Osteoblast (primary cell): ENCODE measurements around the gene PCBP2. TPM values are rescaled to one million over a fixed set of nuclear protein-coding genes. Genes with fewer than 3 reads are reported as not detected.

ENCODE experiments used
- DNase-seq: peaks from one replicate; pipeline ENCODE4 v3.0.0; 2011; ENCODE audit warnings: low spot score, mixed read lengths; ENCODE audit not compliant: insufficient read length; ENCODE audit errors: missing footprints
- H2AFZ ChIP-seq: 2 replicates; pipeline ENCODE4 v1.6.0; 2011; ENCODE audit warnings: mild to moderate bottlenecking, low read length
- H3K27ac ChIP-seq: 2 replicates; pipeline ENCODE4 v1.5.1; 2011; ENCODE audit warnings: mild to moderate bottlenecking, low read depth, low read length, moderate library complexity
- H3K27me3 ChIP-seq: 2 replicates; pipeline ENCODE4 v1.6.0; 2012; ENCODE audit warnings: mild to moderate bottlenecking, control low read depth, inconsistent platforms, low read length, moderate library complexity; ENCODE audit not compliant: insufficient read depth
- H3K36me3 ChIP-seq: 2 replicates; pipeline ENCODE4 v1.5.1; 2011; ENCODE audit warnings: mild to moderate bottlenecking, low read length, control low read depth, moderate library complexity; ENCODE audit not compliant: insufficient read depth
- H3K4me1 ChIP-seq: 2 replicates; pipeline ENCODE4 v1.5.1; 2011; ENCODE audit warnings: mild to moderate bottlenecking, low read length, control low read depth, moderate library complexity; ENCODE audit not compliant: insufficient read depth
- H3K4me2 ChIP-seq: 2 replicates; pipeline ENCODE4 v1.6.0; 2011; ENCODE audit warnings: mild to moderate bottlenecking, low read length; ENCODE audit not compliant: insufficient read depth
- H3K4me3 ChIP-seq: fragments of 200-600 bp; sonication (generic); 3 replicates; pipeline ENCODE4 v1.5.1; 2012; ENCODE audit warnings: mild to moderate bottlenecking, low read length, inconsistent platforms; ENCODE audit not compliant: insufficient read depth
- H3K79me2 ChIP-seq: 2 replicates; pipeline ENCODE4 v1.6.0; 2012; ENCODE audit warnings: mild to moderate bottlenecking, low read length, control low read depth, inconsistent platforms; ENCODE audit not compliant: insufficient read depth
- H3K9me3 ChIP-seq: 2 replicates; pipeline ENCODE4 v1.5.1; 2011; ENCODE audit warnings: low read depth, low read length, control low read depth
- H4K20me1 ChIP-seq: 2 replicates; pipeline ENCODE4 v1.6.0; 2012; ENCODE audit warnings: mild to moderate bottlenecking, low read length, control low read depth; ENCODE audit not compliant: insufficient read depth
- total RNA-seq: library from RNA; depleted of rRNA; stranded (reverse); fragments of >200 nt; gene quantifications from 2 replicates; pipeline ENCODE4 v1.2.3, GENCODE V29; 2012
- TF ChIP-seq, protein P1 (sequence below): IDR thresholded peaks from 2 replicates; pipeline ENCODE4 v1.5.1; 2011; ENCODE audit warnings: mild to moderate bottlenecking, low read depth, low read length, moderate library complexity; ENCODE audit errors: extremely low read depth

The PCBP2 gene
- total RNA-seq, 1 donor: 247 TPM

DNA sequence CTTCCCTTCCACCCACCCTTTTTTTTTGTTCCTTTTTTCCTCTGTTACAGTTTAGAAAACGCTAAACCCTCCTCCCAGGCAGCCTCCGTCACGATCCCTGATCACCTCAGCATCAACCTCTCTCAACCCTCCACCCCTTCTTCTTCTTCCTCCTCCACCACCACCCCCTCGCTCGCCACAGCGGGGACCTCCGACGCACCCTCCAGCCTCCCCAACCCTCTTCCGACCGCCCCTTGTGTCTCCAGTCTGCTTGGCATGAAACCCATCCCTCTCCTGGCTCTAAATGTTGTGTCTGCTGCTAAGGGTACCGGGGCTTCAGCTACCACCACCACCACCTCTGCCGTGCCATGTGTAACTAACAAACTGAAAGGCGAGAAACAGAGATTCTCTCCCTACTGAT, 22.9 kb downstream of the PCBP2 start:
- peak overlapping the region; percentile 65 for H3K27ac ChIP-seq
- H3K4me3 ChIP-seq: no peak overlapping the region
- H3K4me2 ChIP-seq: no peak overlapping the region
- peaks cover 93% of the 10 kb centered on the region for H3K36me3 ChIP-seq
- no peaks in the 10 kb centered on the region for H3K9me3 ChIP-seq
- H3K79me2 ChIP-seq: peaks cover 83% of the 10 kb centered on the region
- peaks cover 84% of the 10 kb centered on the region for H4K20me1 ChIP-seq
- TF ChIP-seq, protein P1, sequence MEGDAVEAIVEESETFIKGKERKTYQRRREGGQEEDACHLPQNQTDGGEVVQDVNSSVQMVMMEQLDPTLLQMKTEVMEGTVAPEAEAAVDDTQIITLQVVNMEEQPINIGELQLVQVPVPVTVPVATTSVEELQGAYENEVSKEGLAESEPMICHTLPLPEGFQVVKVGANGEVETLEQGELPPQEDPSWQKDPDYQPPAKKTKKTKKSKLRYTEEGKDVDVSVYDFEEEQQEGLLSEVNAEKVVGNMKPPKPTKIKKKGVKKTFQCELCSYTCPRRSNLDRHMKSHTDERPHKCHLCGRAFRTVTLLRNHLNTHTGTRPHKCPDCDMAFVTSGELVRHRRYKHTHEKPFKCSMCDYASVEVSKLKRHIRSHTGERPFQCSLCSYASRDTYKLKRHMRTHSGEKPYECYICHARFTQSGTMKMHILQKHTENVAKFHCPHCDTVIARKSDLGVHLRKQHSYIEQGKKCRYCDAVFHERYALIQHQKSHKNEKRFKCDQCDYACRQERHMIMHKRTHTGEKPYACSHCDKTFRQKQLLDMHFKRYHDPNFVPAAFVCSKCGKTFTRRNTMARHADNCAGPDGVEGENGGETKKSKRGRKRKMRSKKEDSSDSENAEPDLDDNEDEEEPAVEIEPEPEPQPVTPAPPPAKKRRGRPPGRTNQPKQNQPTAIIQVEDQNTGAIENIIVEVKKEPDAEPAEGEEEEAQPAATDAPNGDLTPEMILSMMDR: no peak
- H3K27me3 ChIP-seq: no peaks in the 10 kb centered on the region
- no peak for DNase-seq
- H3K4me1 ChIP-seq: peaks cover 71% of the 10 kb centered on the region
- no peak overlapping the region for H2AFZ ChIP-seq

DNA sequence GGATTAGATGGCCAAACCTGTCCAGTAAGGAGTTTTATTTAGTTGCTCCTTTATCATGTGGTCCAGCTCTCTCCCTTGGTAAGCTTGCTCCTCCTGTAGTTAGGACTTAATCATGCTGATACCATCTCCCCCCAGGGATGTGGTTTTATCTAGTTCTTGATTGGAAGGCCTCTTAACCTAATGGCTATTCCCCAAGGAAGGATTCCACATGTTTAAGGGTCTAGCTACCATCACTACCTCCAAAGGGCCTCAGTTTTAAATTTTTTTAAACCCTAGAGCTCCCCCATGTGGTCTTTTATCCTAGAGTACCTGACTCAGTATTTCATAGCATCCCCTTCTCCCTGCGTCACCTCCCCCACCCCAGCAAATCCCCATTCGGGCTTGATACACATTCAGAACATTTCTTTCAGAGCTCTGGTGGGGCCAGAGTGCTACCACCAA, 24.9 kb downstream of the PCBP2 start:
- no peaks in the 10 kb centered on the region for H3K27me3 ChIP-seq
- peaks cover 86% of the 10 kb centered on the region for H3K4me1 ChIP-seq
- H4K20me1 ChIP-seq: peaks cover 87% of the 10 kb centered on the region
- peaks cover 68% of the 10 kb centered on the region for H3K79me2 ChIP-seq
- H3K4me3 ChIP-seq: no peak overlapping the region
- TF ChIP-seq, protein P1: peak; percentile 45
- H3K36me3 ChIP-seq: peaks cover 94% of the 10 kb centered on the region
- no peak overlapping the region for H2AFZ ChIP-seq
- DNase-seq: peak; percentile 32
- no peaks in the 10 kb centered on the region for H3K9me3 ChIP-seq
- peak overlapping the region; percentile 2 for H3K27ac ChIP-seq
- no peak overlapping the region for H3K4me2 ChIP-seq

DNA sequence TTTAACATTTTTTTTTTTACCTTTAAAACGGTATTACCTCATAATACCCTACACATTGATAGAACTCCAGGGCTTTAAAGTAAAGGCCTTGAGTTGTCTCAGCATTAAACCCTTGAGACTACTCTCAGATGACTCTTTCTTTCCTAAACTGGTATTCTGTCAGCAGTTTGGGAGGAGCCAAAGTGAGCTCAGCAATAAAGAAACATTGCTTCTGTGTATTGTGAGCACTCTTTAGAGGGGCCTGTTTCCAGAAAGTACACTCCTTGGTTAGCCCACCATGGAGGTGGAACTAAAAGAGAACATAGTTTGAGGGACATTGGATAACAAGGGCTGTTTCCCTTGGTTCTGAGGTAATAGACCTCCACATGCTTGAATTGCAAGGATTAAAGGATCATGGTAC, 27.0 kb downstream of the PCBP2 start:
- H2AFZ ChIP-seq: no peak overlapping the region
- TF ChIP-seq, protein P1: no peak
- no peak overlapping the region for H3K4me3 ChIP-seq
- no peaks in the 10 kb centered on the region for H3K9me3 ChIP-seq
- peaks cover 97% of the 10 kb centered on the region for H3K36me3 ChIP-seq
- peak; percentile 49 for DNase-seq
- H3K4me1 ChIP-seq: peaks cover 70% of the 10 kb centered on the region
- peaks cover 82% of the 10 kb centered on the region for H4K20me1 ChIP-seq
- no peak overlapping the region for H3K4me2 ChIP-seq
- H3K79me2 ChIP-seq: peaks cover 54% of the 10 kb centered on the region
- H3K27me3 ChIP-seq: no peaks in the 10 kb centered on the region
- H3K27ac ChIP-seq: peak overlapping the region; percentile 60

DNA sequence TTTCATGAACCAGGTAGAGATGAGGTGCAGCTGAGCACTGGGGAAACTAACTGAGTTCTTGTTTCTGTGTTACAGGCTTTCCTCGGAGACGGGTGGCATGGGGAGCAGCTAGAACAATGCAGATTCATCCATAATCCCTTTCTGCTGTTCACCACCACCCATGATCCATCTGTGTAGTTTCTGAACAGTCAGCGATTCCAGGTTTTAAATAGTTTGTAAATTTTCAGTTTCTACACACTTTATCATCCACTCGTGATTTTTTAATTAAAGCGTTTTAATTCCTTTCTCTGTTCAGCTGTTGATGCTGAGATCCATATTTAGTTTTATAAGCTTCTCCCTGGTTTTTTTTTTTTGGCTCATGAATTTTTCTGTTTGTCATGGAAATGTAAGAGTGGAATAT, 27.4 kb downstream of the PCBP2 start:
- Histone ChIP-seq H2AFZ (no peak overlapping the region), H4K20me1 (peaks cover 78% of the 10 kb centered on the region), H3K79me2 (peaks cover 49% of the 10 kb centered on the region), H3K36me3 (peaks cover 97% of the 10 kb centered on the region), H3K4me1 (peaks cover 69% of the 10 kb centered on the region), H3K27me3 (no peaks in the 10 kb centered on the region), H3K4me3 (no peak overlapping the region), H3K4me2 (no peak overlapping the region), H3K9me3 (no peaks in the 10 kb centered on the region), H3K27ac (peak overlapping the region; percentile 60)
- no peak for DNase-seq
- TF ChIP-seq, protein P1: no peak
